SK-N-SH (cell line): ENCODE data around the gene TMPRSS11E. TPM values are rescaled to one million over a fixed set of nuclear protein-coding genes. Genes with fewer than 3 reads are reported as not detected.

Experiments used
- CTCF ChIA-PET: fragments of 300-600, 350-600 bp; formaldehyde crosslinking; extraction: SDS; loops from one replicate; lab custom pipeline; 2021; lab: Yijun Ruan, JAX
- POLR2A ChIA-PET: fragments of 350-600 bp; sonication (Branson Sonifier 250); formaldehyde crosslinking; extraction: SDS; loops from one replicate; lab custom pipeline; 2020; ENCODE audit warnings: antibody characterized with exemption, inconsistent platforms; lab: Yijun Ruan, JAX
- DNase-seq: peaks from one replicate; pipeline ENCODE4 v3.0.0; 2012
- H2AFZ ChIP-seq: fragments of 200-600 bp; sonication (generic); 2 replicates; pipeline ENCODE4 v1.8.1; 2016; ENCODE audit warnings: antibody characterized with exemption, mild to moderate bottlenecking, low read depth
- H3F3A ChIP-seq: fragments of 200-600 bp; sonication (generic); replicated peaks from 2 replicates; pipeline ENCODE3; 2016; ENCODE audit warnings: antibody characterized with exemption, mild to moderate bottlenecking; ENCODE audit not compliant: insufficient read depth
- H3K27ac ChIP-seq, 2 experiments: fragments of 200-500 bp in 1 of 2; fragments of 200-600 bp in 1 of 2; sonication (Bioruptor generic) in 1 of 2; sonication (generic), shearing (Covaris generic) in 1 of 2; 2 replicates each; pipeline versions ENCODE4 v1.5.1 to v1.6.1; 2014 to 2016; ENCODE audit warnings: low read depth in 2 of 2, inconsistent platforms in 1 of 2, low read length in 1 of 2, mild to moderate bottlenecking in 1 of 2, mixed read lengths in 1 of 2
- H3K27me3 ChIP-seq: fragments of 200-600 bp; sonication (generic), shearing (Covaris generic); 2 replicates; pipeline ENCODE4 v1.6.1; 2016; ENCODE audit warnings: mixed run types; ENCODE audit not compliant: insufficient read depth
- H3K36me3 ChIP-seq, 2 experiments: fragments of 200-500 bp in 1 of 2; fragments of 200-600 bp in 1 of 2; sonication (Bioruptor generic) in 1 of 2; sonication (generic) in 1 of 2; replicated peaks in 1 of 2; 2 replicates each; pipeline versions ENCODE3 to v1.5.1; 2014 to 2016; ENCODE audit warnings: low read length in 1 of 2, mild to moderate bottlenecking in 1 of 2; ENCODE audit not compliant: insufficient read depth in 2 of 2, control insufficient read depth in 1 of 2
- H3K4me1 ChIP-seq, 2 experiments: fragments of 200-500 bp in 1 of 2; fragments of 200-600 bp in 1 of 2; sonication (Bioruptor generic) in 1 of 2; sonication (generic), shearing (Covaris generic) in 1 of 2; 2 replicates each; pipeline versions ENCODE4 v1.5.1 to v1.6.1; 2014 to 2016; ENCODE audit warnings: low read depth in 1 of 2, low read length in 1 of 2, mixed run types in 1 of 2; ENCODE audit not compliant: insufficient read depth in 2 of 2, control insufficient read depth in 1 of 2
- H3K4me2 ChIP-seq: fragments of 200-600 bp; sonication (generic), shearing (Covaris generic); 2 replicates; pipeline ENCODE4 v1.6.1; 2017; ENCODE audit warnings: mixed run types
- H3K4me3 ChIP-seq, 2 experiments: fragments of 200-500 bp in 1 of 2; fragments of 200-600 bp in 1 of 2; sonication (Bioruptor generic) in 1 of 2; sonication (generic), shearing (Covaris generic) in 1 of 2; 2 replicates each; pipeline versions ENCODE4 v1.5.1 to v1.8.1; 2014 to 2016; ENCODE audit warnings: low read depth in 2 of 2, inconsistent platforms in 1 of 2, low read length in 1 of 2, mild to moderate bottlenecking in 1 of 2, mixed read lengths in 1 of 2, moderate library complexity in 1 of 2
- H3K79me2 ChIP-seq: fragments of 200-600 bp; sonication (generic); 2 replicates; pipeline ENCODE4 v1.8.1; 2017; ENCODE audit warnings: mild to moderate bottlenecking; ENCODE audit not compliant: insufficient read depth
- H3K9ac ChIP-seq: fragments of 200-600 bp; sonication (generic); 2 replicates; pipeline ENCODE4 v1.6.1; 2017; ENCODE audit warnings: mixed run types
- H3K9me2 ChIP-seq: fragments of 200-600 bp; sonication (generic); 2 replicates; pipeline ENCODE4 v1.6.1; 2017; ENCODE audit warnings: mixed run types
- H3K9me3 ChIP-seq: fragments of 200-600 bp; sonication (generic); 2 replicates; pipeline ENCODE4 v1.6.1; 2017; ENCODE audit warnings: mixed run types, mild to moderate bottlenecking, moderate library complexity
- H4K20me1 ChIP-seq: fragments of 200-600 bp; sonication (generic); 2 replicates; pipeline ENCODE4 v1.6.1; 2017; ENCODE audit warnings: mild to moderate bottlenecking, mixed run types; ENCODE audit not compliant: insufficient read depth
- CHD2 ChIP-seq: fragments of 150-350 bp; IDR thresholded peaks from 2 replicates; pipeline ENCODE4 v1.6.1; 2018; ENCODE audit warnings: low read length; ENCODE audit not compliant: partially characterized antibody
- ELF1 ChIP-seq: IDR thresholded peaks from 2 replicates; pipeline ENCODE4 v1.4.0; 2012
- FOSL2 ChIP-seq: IDR thresholded peaks from 2 replicates; pipeline ENCODE4 v1.4.0; 2012; ENCODE audit warnings: low read depth, mild to moderate bottlenecking, moderate library complexity, borderline replicate concordance
- FOXJ3 ChIP-seq: sonication (generic); formaldehyde crosslinking; IDR thresholded peaks from 2 replicates; pipeline ENCODE4 v1.5.1; 2020; ENCODE audit warnings: mild to moderate bottlenecking, missing genetic modification reagents
- FOXM1 ChIP-seq: IDR thresholded peaks from 2 replicates; pipeline ENCODE4 v1.4.0; 2012; ENCODE audit warnings: low read depth, mild to moderate bottlenecking
- GABPA ChIP-seq: IDR thresholded peaks from 2 replicates; pipeline ENCODE4 v1.4.0; 2012; ENCODE audit warnings: low read depth, mild to moderate bottlenecking
- GATA2 ChIP-seq: sonication (generic); formaldehyde crosslinking; IDR thresholded peaks from 2 replicates; pipeline ENCODE4 v1.5.0; 2020; ENCODE audit warnings: mild to moderate bottlenecking, missing genetic modification reagents
- MAX ChIP-seq: IDR thresholded peaks from 2 replicates; pipeline ENCODE4 v1.4.0; 2012; ENCODE audit warnings: low read depth
- MXI1 ChIP-seq: IDR thresholded peaks from 2 replicates; pipeline ENCODE4 v1.6.1; 2012; ENCODE audit warnings: mild to moderate bottlenecking, low read depth, low read length, improper control_type of control experiment
- NFIC ChIP-seq: IDR thresholded peaks from 2 replicates; pipeline ENCODE4 v1.4.0; 2012; ENCODE audit warnings: borderline replicate concordance
- PBX3 ChIP-seq: IDR thresholded peaks from 2 replicates; pipeline ENCODE4; 2012
- POLR2AphosphoS5 ChIP-seq: IDR thresholded peaks from 2 replicates; pipeline ENCODE4 v1.6.1; 2012; ENCODE audit warnings: low read depth, low read length
- RAD21 ChIP-seq: IDR thresholded peaks from 2 replicates; pipeline ENCODE4 v1.6.1; 2012; ENCODE audit warnings: mild to moderate bottlenecking, low read length
- RCOR1 ChIP-seq: fragments of 150-350 bp; IDR thresholded peaks from 2 replicates; pipeline ENCODE4 v1.6.1; 2017; ENCODE audit warnings: antibody characterized with exemption, low read length
- REST ChIP-seq: IDR thresholded peaks from 2 replicates; pipeline ENCODE4 v1.6.1; 2012; ENCODE audit warnings: mild to moderate bottlenecking, low read depth, low read length, moderate library complexity
- SIN3A ChIP-seq: IDR thresholded peaks from 2 replicates; pipeline ENCODE4 v1.6.1; 2012; ENCODE audit warnings: low read depth, mild to moderate bottlenecking, low read length, moderate library complexity, borderline replicate concordance
- SMC3 ChIP-seq: IDR thresholded peaks from 2 replicates; pipeline ENCODE4 v1.6.1; 2012; ENCODE audit warnings: low read depth, low read length, improper control_type of control experiment
- TAF1 ChIP-seq: IDR thresholded peaks from 2 replicates; pipeline ENCODE4 v1.6.1; 2012; ENCODE audit warnings: low read depth, mild to moderate bottlenecking, low read length, moderate library complexity, borderline replicate concordance
- TCF12 ChIP-seq: IDR thresholded peaks from 2 replicates; pipeline ENCODE4 v1.4.0; 2012
- TEAD4 ChIP-seq: IDR thresholded peaks from 2 replicates; pipeline ENCODE4 v1.4.0; 2012; ENCODE audit warnings: mild to moderate bottlenecking, borderline replicate concordance; ENCODE audit not compliant: insufficient read depth
- USF1 ChIP-seq: IDR thresholded peaks from 2 replicates; pipeline ENCODE4 v1.4.0; 2012; ENCODE audit warnings: low read depth, borderline replicate concordance
- USF2 ChIP-seq: fragments of 150-350 bp; IDR thresholded peaks from 2 replicates; pipeline ENCODE4 v1.6.1; 2017; ENCODE audit warnings: antibody characterized with exemption, low read length, low read depth, borderline replicate concordance
- YY1 ChIP-seq: IDR thresholded peaks from 2 replicates; pipeline ENCODE4 v1.4.0; 2012; ENCODE audit warnings: low read depth, mild to moderate bottlenecking
- WGBS: methylation state at CpG from one replicate; pipeline ENCODE4 v1.1.6; 2017; ENCODE audit warnings: low lambda C conversion rate; 5-methylcytosine and 5-hydroxymethylcytosine counted together
- polyA plus RNA-seq, 3 experiments: library from polyadenylated mRNA; depleted of rRNA; stranded (reverse); fragments of >200 nt; gene quantifications; 2 replicates each; pipeline ENCODE4 v1.2.3, GENCODE V29; 2012

TMPRSS11E gene
- polyA plus RNA-seq, 1 of the 3 experiments (the other 2 are of a cell fraction), result not detected

GRCh38 chr4:68434277-68434676 is 13.0 kb upstream of the TMPRSS11E start:
- no peak overlapping the region for H3K4me2 ChIP-seq
- H4K20me1 ChIP-seq, result no peaks in the 10 kb centered on the region
- no peaks in the 10 kb centered on the region for H3K79me2 ChIP-seq
- H3K9ac ChIP-seq, result no peak overlapping the region
- H3K27ac ChIP-seq, result no peak overlapping the region
- H3K27me3 ChIP-seq, result no peaks in the 10 kb centered on the region; the same call in 1 of the 2 replicates
- no peak overlapping the region for H3K4me3 ChIP-seq
- H2AFZ ChIP-seq, result no peak overlapping the region
- no peaks in the 10 kb centered on the region for H3K9me2 ChIP-seq
- ChIA-PET CTCF (no interaction called here), POLR2A (no interaction called here)
- no peak for DNase-seq
- 0% methylated on average over 1 of the region's 1 CpG for WGBS
- H3K4me1 ChIP-seq, result no peaks in the 10 kb centered on the region
- no peaks in the 10 kb centered on the region for H3F3A ChIP-seq
- no peaks in the 10 kb centered on the region for H3K36me3 ChIP-seq
- H3K9me3 ChIP-seq, result no peaks in the 10 kb centered on the region
- no peak for TF ChIP-seq MXI1
- no peak for TF ChIP-seq ELF1
- no peak for TF ChIP-seq YY1
- TF ChIP-seq FOXM1, result no peak
- no peak for TF ChIP-seq SIN3A
- no peak for TF ChIP-seq GATA2 (CRISPR knock-in tag)
- no peak for TF ChIP-seq USF2
- TF ChIP-seq NFIC, result no peak
- no peak for TF ChIP-seq USF1
- no peak for TF ChIP-seq TCF12
- TF ChIP-seq GABPA, result no peak
- TF ChIP-seq RCOR1, result no peak
- no peak for TF ChIP-seq TEAD4
- no peak for TF ChIP-seq RAD21
- TF ChIP-seq POLR2AphosphoS5, result no peak

GRCh38 chr4:68434836-68435235 is 12.4 kb upstream of the TMPRSS11E start:
- no peaks in the 10 kb centered on the region for H3K36me3 ChIP-seq
- no peaks in the 10 kb centered on the region for H3K9me3 ChIP-seq
- H3K4me3 ChIP-seq, result no peak overlapping the region
- TF ChIP-seq GATA2 (CRISPR knock-in tag) (no peak), ELF1 (no peak), NFIC (no peak), TAF1 (no peak), TCF12 (no peak), PBX3 (no peak), FOXJ3 (no peak), SMC3 (no peak), MXI1 (no peak), REST (no peak), MAX (no peak), FOSL2 (no peak), POLR2AphosphoS5 (no peak), CHD2 (no peak)
- no peaks in the 10 kb centered on the region for H4K20me1 ChIP-seq
- H3K9me2 ChIP-seq, result no peaks in the 10 kb centered on the region
- H2AFZ ChIP-seq, result no peak overlapping the region
- H3K9ac ChIP-seq, result no peak overlapping the region
- no peaks in the 10 kb centered on the region for H3F3A ChIP-seq
- H3K27ac ChIP-seq, result no peak overlapping the region
- CTCF ChIA-PET, result no interaction called here
- H3K4me2 ChIP-seq, result no peak overlapping the region
- H3K79me2 ChIP-seq, result no peaks in the 10 kb centered on the region
- no peaks in the 10 kb centered on the region for H3K4me1 ChIP-seq
- no peaks in the 10 kb centered on the region; the same call in 1 of the 2 replicates for H3K27me3 ChIP-seq
- WGBS, result 3% methylated on average over 1 of the region's 1 CpG
- no peak for DNase-seq
- POLR2A ChIA-PET, result no interaction called here
